Hepatocyte (in vitro differentiated cells): ENCODE measurements around the gene PIGQ. TPM values are rescaled to one million over a fixed set of nuclear protein-coding genes. Genes with fewer than 3 reads are reported as not detected.
A peak's percentile ranks its signal among the peaks of the same experiment; 100 is the strongest.

Experiments used
- DNase-seq: peaks from one replicate; pipeline ENCODE4 v3.0.0-alpha.2; 2016; ENCODE audit warnings: low spot score
- H2AFZ ChIP-seq: fragments of 200-600 bp; sonication (generic); 2 replicates; pipeline ENCODE4 v1.6.0; 2016; ENCODE audit warnings: antibody characterized with exemption, mild to moderate bottlenecking
- H3K27ac ChIP-seq: fragments of 200-600 bp; sonication (generic); 2 replicates; pipeline ENCODE4 v1.5.1; 2016; ENCODE audit warnings: mild to moderate bottlenecking
- H3K27me3 ChIP-seq: fragments of 200-600 bp; sonication (generic); 2 replicates; pipeline ENCODE4 v1.6.1; 2016
- H3K36me3 ChIP-seq: fragments of 200-600 bp; sonication (generic); replicated peaks from 2 replicates; pipeline ENCODE4 v1.5.1; 2016; ENCODE audit warnings: low read depth; ENCODE audit not compliant: insufficient read depth
- H3K4me1 ChIP-seq: fragments of 200-600 bp; sonication (generic); 2 replicates; pipeline ENCODE4 v1.5.1; 2016; ENCODE audit warnings: mild to moderate bottlenecking, moderate library complexity; ENCODE audit not compliant: insufficient read depth
- H3K4me2 ChIP-seq: fragments of 200-600 bp; sonication (generic); 2 replicates; pipeline ENCODE4 v1.6.0; 2016
- H3K4me3 ChIP-seq: fragments of 200-600 bp; sonication (generic); 2 replicates; pipeline ENCODE4 v1.5.1; 2016; ENCODE audit warnings: mild to moderate bottlenecking
- H3K79me2 ChIP-seq: fragments of 200-600 bp; sonication (generic); 2 replicates; pipeline ENCODE4 v1.6.0; 2017; ENCODE audit warnings: mild to moderate bottlenecking
- H3K9me2 ChIP-seq: fragments of 200-600 bp; sonication (generic); replicated peaks from 2 replicates; pipeline ENCODE4 v1.6.0; 2017; ENCODE audit warnings: mild to moderate bottlenecking; ENCODE audit not compliant: insufficient read depth
- H3K9me3 ChIP-seq: fragments of 200-600 bp; sonication (generic); 2 replicates; pipeline ENCODE4 v1.5.1; 2016; ENCODE audit warnings: low read depth, mild to moderate bottlenecking
- H4K20me1 ChIP-seq: fragments of 200-600 bp; sonication (generic); 2 replicates; pipeline ENCODE4 v1.6.0; 2016; ENCODE audit warnings: mild to moderate bottlenecking; ENCODE audit not compliant: insufficient read depth, poor library complexity, severe bottlenecking
- CTCF ChIP-seq: fragments of 200-600 bp; sonication (generic); IDR thresholded peaks from 2 replicates; pipeline ENCODE4 v1.5.1; 2016; ENCODE audit warnings: antibody characterized with exemption, mild to moderate bottlenecking; ENCODE audit not compliant: poor library complexity
- EZH2 ChIP-seq: fragments of 200-600 bp; sonication (generic); IDR thresholded peaks from 2 replicates; pipeline ENCODE4 v1.6.1; 2016; ENCODE audit warnings: antibody characterized with exemption, mild to moderate bottlenecking, borderline replicate concordance
- EZH2phosphoT487 ChIP-seq: fragments of 200-600 bp; sonication (generic); IDR thresholded peaks from one replicate; pipeline ENCODE4 v1.6.1; 2018; ENCODE audit warnings: antibody characterized with exemption, mild to moderate bottlenecking, low read depth, moderate library complexity; ENCODE audit not compliant: unreplicated experiment, severe bottlenecking
- WGBS: methylation state at CpG from one replicate; pipeline ENCODE4 v1.1.6; 2016; ENCODE audit warnings: low lambda C conversion rate; ENCODE audit errors: missing lambda C conversion rate; 5-methylcytosine and 5-hydroxymethylcytosine counted together
- polyA plus RNA-seq: library from polyadenylated mRNA; unstranded; fragments of >200 nt; fragmentation: Nextera tagmentation; extraction: Ambion mirVana; gene quantifications from 2 replicates; pipeline ENCODE4 v1.2.1, GENCODE V29; 2016
- total RNA-seq: library from RNA; depleted of rRNA; stranded (reverse); fragments of >200 nt; gene quantifications from 2 replicates; pipeline ENCODE4 v1.2.3, GENCODE V29; 2014

PIGQ gene
- total and polyA plus RNA-seq, 2 experiments from 2014 or later: 30.0 to 58.6 TPM

- WGBS: 97% methylated on average over 25 of the region's 29 CpGs
- no peak for TF ChIP-seq CTCF
- no peak for TF ChIP-seq EZH2phosphoT487
- TF ChIP-seq EZH2: no peak
- Histone ChIP-seq H4K20me1 (peaks cover 18% of the 10 kb centered on the region), H3K79me2 (peaks cover 86% of the 10 kb centered on the region), H3K27ac (no peak overlapping the region), H3K4me2 (no peak overlapping the region), H3K36me3 (no peaks in the 10 kb centered on the region), H3K9me3 (no peaks in the 10 kb centered on the region), H3K4me3 (no peak overlapping the region), H2AFZ (no peak overlapping the region), H3K27me3 (no peaks in the 10 kb centered on the region), H3K9me2 (no peaks in the 10 kb centered on the region), H3K4me1 (peaks cover 11% of the 10 kb centered on the region)
- DNase-seq: no peak
Measured at GRCh38 chr16:540645-541340, 29.0 kb upstream of the PIGQ start.

- H3K4me1 ChIP-seq: peaks cover 7% of the 10 kb centered on the region
- 84% methylated on average over 28 of the region's 51 CpGs for WGBS
Measured at GRCh38 chr16:543301-544164, 26.2 kb upstream of the PIGQ start.

GRCh38 chr16:544517-544916, 25.3 kb upstream of the PIGQ start:
- no peak overlapping the region for H3K27ac ChIP-seq
- TF ChIP-seq EZH2: no peak
- TF ChIP-seq EZH2phosphoT487: no peak
- no peak for TF ChIP-seq CTCF
- no peaks in the 10 kb centered on the region for H3K9me3 ChIP-seq
- 95% methylated on average over 16 of the region's 46 CpGs for WGBS
- H3K4me3 ChIP-seq: no peak overlapping the region
- DNase-seq: no peak
- H4K20me1 ChIP-seq: peaks cover 14% of the 10 kb centered on the region
- H3K36me3 ChIP-seq: no peaks in the 10 kb centered on the region
- peaks cover 7% of the 10 kb centered on the region for H3K4me1 ChIP-seq
- no peaks in the 10 kb centered on the region for H3K27me3 ChIP-seq
- no peaks in the 10 kb centered on the region for H3K9me2 ChIP-seq
- no peak overlapping the region for H3K4me2 ChIP-seq
- H2AFZ ChIP-seq: no peak overlapping the region
- H3K79me2 ChIP-seq: peaks cover 49% of the 10 kb centered on the region

More at GRCh38 chr16:543301-544164, 26.2 kb upstream of the PIGQ start:
- TF ChIP-seq CTCF: no peak
- TF ChIP-seq EZH2: no peak
- TF ChIP-seq EZH2phosphoT487: no peak
- peaks cover 14% of the 10 kb centered on the region for H4K20me1 ChIP-seq
- no peak overlapping the region for H3K4me3 ChIP-seq
- H3K36me3 ChIP-seq: no peaks in the 10 kb centered on the region
- no peaks in the 10 kb centered on the region for H3K9me2 ChIP-seq
- no peak overlapping the region for H2AFZ ChIP-seq
- peak overlapping the region; percentile 94 for H3K27ac ChIP-seq
- DNase-seq: peak; percentile 75
- no peaks in the 10 kb centered on the region for H3K27me3 ChIP-seq
- H3K4me2 ChIP-seq: peak overlapping the region; percentile 62
- H3K79me2 ChIP-seq: peaks cover 58% of the 10 kb centered on the region
- no peaks in the 10 kb centered on the region for H3K9me3 ChIP-seq
